K562 (cell line): ENCODE measurements around the gene ANKRD13B. TPM values are rescaled to one million over a fixed set of nuclear protein-coding genes. Genes with fewer than 3 reads are reported as not detected.

ENCODE experiments used
- ATAC-seq: fragments of 200-7000 bp; cut with Tn5 transposase; 3 replicates; pipeline ENCODE4 v1.9.1; 2020; ENCODE audit warnings: moderate library complexity
- BruUV-seq: library from RNA; stranded (reverse); fragments of 400-500 nt; replicated peaks from 2 replicates; lab custom pipeline; 2021; lab: Mats Ljungman, UMichigan
- CTCF ChIA-PET: fragments of 300-600 bp; formaldehyde crosslinking; extraction: SDS; loops from one replicate; lab custom pipeline; 2021; ENCODE audit warnings: low intra/inter-chr PET ratio; lab: Yijun Ruan, JAX
- POLR2A ChIA-PET: fragments of 300-600, 350-650 bp; sonication (Branson Sonifier 250); formaldehyde crosslinking; extraction: SDS; loops from one replicate; lab custom pipeline; 2021; ENCODE audit warnings: antibody characterized with exemption, inconsistent platforms; lab: Yijun Ruan, JAX
- DNase-seq, 4 experiments: peaks; one replicate each; pipeline versions ENCODE4 v3.0.0 to v3.0.0-alpha.2; 2011 to 2018; ENCODE audit warnings: low spot score in 3 of 4, mixed read lengths in 3 of 4; ENCODE audit errors: extremely low read depth in 1 of 4
- FAIRE-seq: peaks from 2 replicates; lab custom pipeline; 2011; peaks lifted over from hg19 to GRCh38; lab: Jason Lieb, UNC
- H2AFZ ChIP-seq: 2 replicates; pipeline ENCODE4 v1.6.0; 2011; ENCODE audit warnings: low read depth, low read length, control low read depth, inconsistent platforms
- H3K27ac ChIP-seq: fragments of 200-600 bp; 3 replicates; pipeline ENCODE4 v1.8.0; 2011; ENCODE audit warnings: low read depth, mild to moderate bottlenecking, control low read depth, inconsistent platforms, low read length, moderate library complexity, mixed read lengths; ENCODE audit errors: extremely low read depth
- H3K27me3 ChIP-seq, 2 experiments: fragments of 300-600 bp in 1 of 2; 2 replicates in 1 of 2; 3 replicates in 1 of 2; pipeline versions ENCODE4 v1.6.0 to v1.8.0; 2011; ENCODE audit warnings: inconsistent platforms in 2 of 2, low read length in 2 of 2, mild to moderate bottlenecking in 1 of 2, mixed read lengths in 1 of 2, moderate library complexity in 1 of 2; ENCODE audit not compliant: control insufficient read depth in 2 of 2, insufficient read depth in 2 of 2
- H3K36me3 ChIP-seq: fragments of 300-600 bp; 3 replicates; pipeline ENCODE4 v1.8.0; 2011; ENCODE audit warnings: mild to moderate bottlenecking, low read length, inconsistent platforms; ENCODE audit not compliant: control insufficient read depth, insufficient read depth
- H3K4me1 ChIP-seq, 2 experiments: fragments of 200-600 bp in 1 of 2; replicated peaks in 1 of 2; 2 replicates in 1 of 2; 3 replicates in 1 of 2; pipeline versions ENCODE4 v1.5.1 to v1.8.0; 2011; ENCODE audit warnings: inconsistent platforms in 2 of 2, low read length in 2 of 2, mild to moderate bottlenecking in 1 of 2, mixed read lengths in 1 of 2, moderate library complexity in 1 of 2; ENCODE audit not compliant: control insufficient read depth in 2 of 2, insufficient read depth in 2 of 2
- H3K4me2 ChIP-seq: 2 replicates; pipeline ENCODE4 v1.6.1; 2011; ENCODE audit warnings: low read length, control low read depth, inconsistent platforms, mixed read lengths; ENCODE audit not compliant: insufficient read depth
- H3K4me3 ChIP-seq: fragments of 200-600 bp; sonication (generic), shearing (Covaris generic); 2 replicates; pipeline ENCODE4 v1.5.1; 2016; ENCODE audit warnings: control low read depth, inconsistent platforms
- H3K79me2 ChIP-seq: fragments of 200-600 bp; 3 replicates; pipeline ENCODE4 v1.8.0; 2011; ENCODE audit warnings: low read length, inconsistent platforms; ENCODE audit not compliant: control insufficient read depth, insufficient read depth
- H3K9ac ChIP-seq, 2 experiments: 2 replicates each; pipeline versions ENCODE4 v1.6.0 to v1.6.1; 2011; ENCODE audit warnings: low read depth in 2 of 2, low read length in 2 of 2, control low read depth in 1 of 2, inconsistent platforms in 1 of 2, mild to moderate bottlenecking in 1 of 2, mixed read lengths in 1 of 2; ENCODE audit not compliant: insufficient read depth in 1 of 2
- H3K9me1 ChIP-seq: one replicate; pipeline ENCODE4 v1.6.0; 2011; ENCODE audit warnings: inconsistent platforms, mild to moderate bottlenecking, low read length, moderate library complexity; ENCODE audit not compliant: control insufficient read depth, insufficient read depth
- H3K9me3 ChIP-seq: replicated peaks from 2 replicates; pipeline ENCODE4 v1.5.1; 2011; ENCODE audit warnings: low read depth, low read length, inconsistent platforms; ENCODE audit not compliant: control insufficient read depth, insufficient read depth
- H4K20me1 ChIP-seq: replicated peaks from 2 replicates; pipeline ENCODE4 v1.6.1; 2011; ENCODE audit warnings: low read length, inconsistent platforms, mixed read lengths; ENCODE audit not compliant: control insufficient read depth, insufficient read depth
- CBX3 ChIP-seq, 2 experiments: IDR thresholded peaks; 1 replicate in 1 of 2; 2 replicates in 1 of 2; pipeline ENCODE4 v1.6.1; 2012; ENCODE audit warnings: inconsistent platforms in 2 of 2, low read length in 2 of 2, borderline replicate concordance in 1 of 2, control low read depth in 1 of 2
- CC2D1A ChIP-seq: fragments of 450-650 bp; IDR thresholded peaks from 2 replicates; pipeline ENCODE4 v1.6.1; 2017; ENCODE audit warnings: mild to moderate bottlenecking
- ESRRB ChIP-seq: fragments of 250-450 bp; sonication (Bioruptor Pico); IDR thresholded peaks from 2 replicates; pipeline ENCODE4 v1.5.0; 2020; ENCODE audit warnings: mild to moderate bottlenecking, moderate library complexity, borderline replicate concordance
- FOXA3 ChIP-seq, 2 experiments: fragments of 450-650 bp in 1 of 2; sonication (generic) in 1 of 2; formaldehyde crosslinking; IDR thresholded peaks in 1 of 2; conservative IDR thresholded peaks in 1 of 2; 2 replicates each; pipeline versions ENCODE4 v1.4.0 to v1.8.0; 2020 to 2022; ENCODE audit warnings: mild to moderate bottlenecking in 2 of 2, missing genetic modification reagents in 1 of 2
- HOXB6 ChIP-seq: fragments of 250-450 bp; sonication (Bioruptor Pico); IDR thresholded peaks from 2 replicates; pipeline ENCODE4 v1.5.1; 2022; ENCODE audit warnings: mild to moderate bottlenecking, borderline replicate concordance
- IRF9 ChIP-seq: fragments of 450-650 bp; IDR thresholded peaks from 2 replicates; pipeline ENCODE4 v1.6.1; 2016; ENCODE audit warnings: missing biosample characterization, missing genetic modification characterization
- KLF6 ChIP-seq: fragments of 250-450 bp; sonication (Bioruptor Pico); IDR thresholded peaks from 2 replicates; pipeline ENCODE4 v1.4.0; 2020; ENCODE audit warnings: mild to moderate bottlenecking, moderate library complexity, borderline replicate concordance
- LEF1 ChIP-seq: fragments of 450-650 bp; IDR thresholded peaks from 2 replicates; pipeline ENCODE4 v1.6.1; 2016; ENCODE audit warnings: mild to moderate bottlenecking
- RBM14 ChIP-seq: fragments of 200-400 bp; formaldehyde crosslinking; IDR thresholded peaks from 2 replicates; pipeline ENCODE4 v1.6.1; 2018; ENCODE audit warnings: low read depth, mild to moderate bottlenecking, low read length, moderate library complexity, borderline replicate concordance; ENCODE audit not compliant: insufficient read depth
- SMARCA4 ChIP-seq: fragments of 450-650 bp; IDR thresholded peaks from 2 replicates; pipeline ENCODE4 v1.6.1; 2016
- SRSF1 ChIP-seq: fragments of 200-400 bp; formaldehyde crosslinking; IDR thresholded peaks from 2 replicates; pipeline ENCODE4 v1.6.1; 2017; ENCODE audit warnings: mild to moderate bottlenecking, low read depth, low read length, moderate library complexity
- TEAD4 ChIP-seq, 2 experiments: sonication (generic) in 1 of 2; formaldehyde crosslinking in 1 of 2; IDR thresholded peaks; 2 replicates each; pipeline versions ENCODE4 v1.6.1 to v1.8.0; 2012 to 2022; ENCODE audit warnings: borderline replicate concordance in 1 of 2, inconsistent platforms in 1 of 2, low read length in 1 of 2, mild to moderate bottlenecking in 1 of 2, missing genetic modification reagents in 1 of 2
- THRA ChIP-seq: fragments of 450-650 bp; IDR thresholded peaks from 2 replicates; pipeline ENCODE4 v1.6.1; 2017; ENCODE audit warnings: mild to moderate bottlenecking, moderate library complexity
- TRIM28 ChIP-seq: fragments of 450-650 bp; IDR thresholded peaks from 2 replicates; pipeline ENCODE4 v1.6.1; 2017
- WHSC1 ChIP-seq: IDR thresholded peaks from one replicate; pipeline ENCODE4 v1.6.1; 2012; ENCODE audit warnings: low read length, control low read depth, inconsistent platforms
- XRCC4 ChIP-seq: IDR thresholded peaks from one replicate; pipeline ENCODE4 v1.6.1; 2011; ENCODE audit not compliant: insufficient read depth, insufficient read length; ENCODE audit errors: extremely low read depth
- ZBTB26 ChIP-seq: fragments of 450-650 bp; formaldehyde crosslinking; IDR thresholded peaks from 2 replicates; pipeline ENCODE4 v1.4.0; 2022; ENCODE audit warnings: missing genetic modification characterization
- ZNF3 ChIP-seq: fragments of 250-450 bp; sonication (Bioruptor Pico); IDR thresholded peaks from 2 replicates; pipeline ENCODE4 v1.5.0; 2021; ENCODE audit warnings: mild to moderate bottlenecking, moderate library complexity
- WGBS: fragments of 100-300 bp; shearing (Covaris generic); methylation state at CpG from one replicate; pipeline ENCODE4 v1.1.6; 2016; ENCODE audit warnings: low coverage, mixed read lengths; ENCODE audit not compliant: insufficient coverage; ENCODE audit errors: missing lambda C conversion rate; 5-methylcytosine and 5-hydroxymethylcytosine counted together
- in situ Hi-C: fragments of 300-500 bp; cut with MboI; formaldehyde crosslinking; loops from 4 replicates; pipeline ENCODE4 v1.15.0; 2018; ENCODE audit warnings: inconsistent platforms, mixed read lengths
- intact Hi-C: fragments of 100-400 bp; cut with micrococcal nuclease; formaldehyde crosslinking; loops from 2 replicates; pipeline ENCODE4 v1.14.2; 2022
- polyA plus RNA-seq, 8 experiments: library from polyadenylated mRNA; depleted of rRNA in 4 of 8; stranded (reverse) in 5 of 8; unstranded in 3 of 8; fragments of >200 nt; fragmentation: Nextera tagmentation in 2 of 8; fragmentation: Illumina TruSeq in 1 of 8; extraction: Ambion mirVana in 2 of 8; extraction: Trizol in 1 of 8; gene quantifications; 2 replicates each; pipeline versions ENCODE4 v1.2.1 to v1.2.3, GENCODE V29; 2011 to 2014; ENCODE audit warnings: inconsistent platforms in 1 of 8, missing spikeins in 1 of 8
- total RNA-seq, 7 experiments: library from RNA; depleted of rRNA in 6 of 7; stranded (reverse); fragments of >200 nt in 6 of 7; fragmentation: Illumina TruSeq in 2 of 7; extraction: Trizol in 2 of 7; gene quantifications; 2 replicates each; pipeline versions ENCODE4 v1.2.1 to v1.2.3, GENCODE V29; 2011 to 2021; ENCODE audit warnings: low replicate concordance in 1 of 7

Gene ANKRD13B
- total and polyA plus RNA-seq, 9 of the 15 experiments (the other 6 are each of a cell fraction or from before 2014, with no cell fraction given) = 0.15 to 28.1 (median 4.6) TPM

GRCh38 chr17:29652976-29653375 lies 60.0 kb downstream of the ANKRD13B start (continued):
- TF ChIP-seq IRF9 = no peak
- no peak for TF ChIP-seq WHSC1
- no peak for TF ChIP-seq KLF6 (CRISPR knock-in tag)
- no peak for TF ChIP-seq SRSF1
- TF ChIP-seq THRA = no peak

- Histone ChIP-seq H3K4me3 (no peak overlapping the region), H4K20me1 (no peaks in the 10 kb centered on the region), H3K27me3 (no peaks in the 10 kb centered on the region), H3K27ac (peak overlapping the region; percentile 81), H3K79me2 (no peaks in the 10 kb centered on the region), H3K4me2 (peak overlapping the region; percentile 48), H2AFZ (peak overlapping the region; percentile 47), H3K9me3 (no peaks in the 10 kb centered on the region), H3K9ac (peak overlapping the region in 1 of 2 experiments; percentile 46; a peak in 2 of 4 replicates), H3K4me1 (peaks cover 5 to 27% of the 10 kb centered on the region in 2 experiments; a peak in 4 of 5 replicates), H3K9me1 (no peaks in the 10 kb centered on the region), H3K36me3 (no peaks in the 10 kb centered on the region)
- WGBS = 0% methylated on average over 1 of the region's 1 CpG
- DNase-seq = peak; percentile 50 to 69 (median 60)
- FAIRE-seq = peak; percentile 80
- no TSS peak for BruUV-seq
- ChIA-PET POLR2A (interaction anchor here (0.9 to 2.0 kb wide), 8 partner anchors 8 to 45 kb away, joined by 3 to 8 read pairs (median 5); no protein-coding TSS in a partner anchor), CTCF (no interaction called here)
- in situ Hi-C loops (no loop called here), intact Hi-C loops (no loop called here)
- peak; percentile 88 for ATAC-seq
- TF ChIP-seq CBX3 (IDR thresholded peaks at IDR 0.05; ENCODE audit: borderline replicate concordance in 1 of 2, low read length in 2 of 2) = no peak
- TF ChIP-seq ESRRB (CRISPR knock-in tag) = no peak
- no peak for TF ChIP-seq FOXA3 (CRISPR knock-in tag; conservative IDR thresholded peaks at IDR 0.05 in 1 of 2, IDR thresholded peaks at IDR 0.05 in 1 of 2)
- 0 out of 2 replicates have a peak, but pooled peaks have one; percentile 31 for TF ChIP-seq TRIM28
- no peak for TF ChIP-seq CC2D1A
- TF ChIP-seq TEAD4 (IDR thresholded peaks at IDR 0.05; ENCODE audit: low read length) = peak; percentile 71
- no peak for TF ChIP-seq TEAD4 (CRISPR knock-in tag; IDR thresholded peaks at IDR 0.05; ENCODE audit: borderline replicate concordance)
- TF ChIP-seq ZBTB26 (CRISPR knock-in tag) = no peak
- peak; percentile 80 for TF ChIP-seq SMARCA4
- no peak for TF ChIP-seq XRCC4
- peak; percentile 46; the same call in 1 of the 2 replicates for TF ChIP-seq LEF1
- no peak for TF ChIP-seq HOXB6 (CRISPR knock-in tag)
- no peak for TF ChIP-seq ZNF3 (CRISPR knock-in tag)
- no peak for TF ChIP-seq RBM14
Measured at GRCh38 chr17:29653995-29654714, 61.2 kb downstream of the ANKRD13B start.
